Uterus (tissue), 4 donors: ENCODE measurements around the gene CNR2. TPM values are rescaled to one million over a fixed set of nuclear protein-coding genes. Genes with fewer than 3 reads are reported as not detected.

Experiments used
- DNase-seq, 2 donors: peaks; one replicate each; pipeline ENCODE4 v3.0.0-alpha.2; 2019 to 2020
- H3K27ac ChIP-seq, 2 donors: fragments of 200-600 bp; sonication (generic); 1 replicate in 1 of 2; 2 replicates in 1 of 2; pipeline ENCODE4 v1.5.1; 2016 to 2018
- H3K27me3 ChIP-seq, 2 donors: fragments of 200-600 bp; sonication (generic); one replicate each; pipeline ENCODE4 v1.5.1; 2018 to 2019; ENCODE audit warnings: control low read depth in 1 of 2
- H3K36me3 ChIP-seq, 2 donors: fragments of 200-600 bp; sonication (generic); one replicate each; pipeline ENCODE4 v1.5.1; 2019; ENCODE audit warnings: control low read depth in 1 of 2
- H3K4me1 ChIP-seq, 2 donors: fragments of 200-600 bp; sonication (generic); one replicate each; pipeline ENCODE4 v1.5.1; 2018 to 2019; ENCODE audit warnings: control low read depth in 1 of 2
- H3K4me3 ChIP-seq, 2 donors: fragments of 200-600 bp; sonication (generic); 1 replicate in 1 of 2; 2 replicates in 1 of 2; pipeline ENCODE4 v1.5.1; 2018 to 2019; ENCODE audit warnings: mild to moderate bottlenecking in 1 of 2
- H3K9me3 ChIP-seq, 2 donors: fragments of 200-600 bp; sonication (generic); one replicate each; pipeline ENCODE4 v1.5.1; 2019; ENCODE audit warnings: control low read depth in 1 of 2
- POLR2A ChIP-seq, 2 donors: fragments of 450-650 bp; IDR thresholded peaks; one replicate each; pipeline ENCODE4 v1.6.1; 2016; ENCODE audit warnings: antibody characterized with exemption in 2 of 2, mild to moderate bottlenecking in 1 of 2, moderate library complexity in 1 of 2
- intact Hi-C: fragments of 100-400 bp; cut with DNase I; formaldehyde crosslinking; loops from one replicate; pipeline ENCODE4 v1.15.1; 2023; ENCODE audit warnings: low total_unique reads
- total RNA-seq, 4 donors: library from RNA; depleted of rRNA in 3 of 4; stranded (reverse); fragments of >200 nt in 3 of 4; gene quantifications; one replicate each; pipeline versions ENCODE4 v1.1.0 to v1.2.4, GENCODE V29; 2014 to 2023
- TF ChIP-seq, protein P1 (sequence below), 4 experiments: fragments of 200-600 bp in 2 of 4; fragments of 450-650 bp in 2 of 4; sonication (generic) in 2 of 4; IDR thresholded peaks; one replicate each; pipeline ENCODE4 v1.5.1; 2016 to 2019; ENCODE audit warnings: antibody characterized with exemption in 4 of 4, mild to moderate bottlenecking in 2 of 4, moderate library complexity in 1 of 4
- donor health status: DM: yes; HTN: yes; CAD: no.

The CNR2 gene
- total RNA-seq, 4 donors from 2014 or later: 0.14 TPM; not detected in 3

DNA sequence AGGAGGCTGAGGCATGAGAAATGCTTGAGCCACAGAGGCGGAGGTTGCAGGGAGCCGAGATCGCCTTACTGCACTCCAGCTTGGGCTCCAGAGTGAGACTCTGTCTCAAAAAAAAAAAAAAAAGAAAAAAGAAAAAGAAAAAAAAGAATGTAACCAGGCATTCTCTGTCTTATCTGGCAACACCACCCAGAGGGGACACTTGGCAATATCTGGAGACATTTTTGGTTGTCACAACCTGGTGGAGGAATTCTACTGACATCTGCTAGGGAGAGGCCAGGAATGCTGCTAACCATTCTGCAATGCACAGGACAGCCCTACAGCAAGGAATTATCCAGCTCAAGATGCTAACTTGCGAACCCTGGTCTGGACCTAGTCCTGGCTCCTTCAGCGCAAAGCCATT is 2.3 kb upstream of the CNR2 start:
- H3K27ac ChIP-seq: no peak overlapping the region
- H3K4me1 ChIP-seq: peaks cover 0 to 4% of the 10 kb centered on the region in 2 donors
- no peak for TF ChIP-seq POLR2A (IDR thresholded peaks at IDR 0.05)
- TF ChIP-seq, protein P1, sequence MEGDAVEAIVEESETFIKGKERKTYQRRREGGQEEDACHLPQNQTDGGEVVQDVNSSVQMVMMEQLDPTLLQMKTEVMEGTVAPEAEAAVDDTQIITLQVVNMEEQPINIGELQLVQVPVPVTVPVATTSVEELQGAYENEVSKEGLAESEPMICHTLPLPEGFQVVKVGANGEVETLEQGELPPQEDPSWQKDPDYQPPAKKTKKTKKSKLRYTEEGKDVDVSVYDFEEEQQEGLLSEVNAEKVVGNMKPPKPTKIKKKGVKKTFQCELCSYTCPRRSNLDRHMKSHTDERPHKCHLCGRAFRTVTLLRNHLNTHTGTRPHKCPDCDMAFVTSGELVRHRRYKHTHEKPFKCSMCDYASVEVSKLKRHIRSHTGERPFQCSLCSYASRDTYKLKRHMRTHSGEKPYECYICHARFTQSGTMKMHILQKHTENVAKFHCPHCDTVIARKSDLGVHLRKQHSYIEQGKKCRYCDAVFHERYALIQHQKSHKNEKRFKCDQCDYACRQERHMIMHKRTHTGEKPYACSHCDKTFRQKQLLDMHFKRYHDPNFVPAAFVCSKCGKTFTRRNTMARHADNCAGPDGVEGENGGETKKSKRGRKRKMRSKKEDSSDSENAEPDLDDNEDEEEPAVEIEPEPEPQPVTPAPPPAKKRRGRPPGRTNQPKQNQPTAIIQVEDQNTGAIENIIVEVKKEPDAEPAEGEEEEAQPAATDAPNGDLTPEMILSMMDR (IDR thresholded peaks at IDR 0.05): no peak
- intact Hi-C loops: no loop called here
- H3K27me3 ChIP-seq: no peaks in the 10 kb centered on the region
- no peaks in the 10 kb centered on the region for H3K36me3 ChIP-seq
- no peak for DNase-seq
- H3K4me3 ChIP-seq: no peak overlapping the region
- no peaks in the 10 kb centered on the region for H3K9me3 ChIP-seq

DNA sequence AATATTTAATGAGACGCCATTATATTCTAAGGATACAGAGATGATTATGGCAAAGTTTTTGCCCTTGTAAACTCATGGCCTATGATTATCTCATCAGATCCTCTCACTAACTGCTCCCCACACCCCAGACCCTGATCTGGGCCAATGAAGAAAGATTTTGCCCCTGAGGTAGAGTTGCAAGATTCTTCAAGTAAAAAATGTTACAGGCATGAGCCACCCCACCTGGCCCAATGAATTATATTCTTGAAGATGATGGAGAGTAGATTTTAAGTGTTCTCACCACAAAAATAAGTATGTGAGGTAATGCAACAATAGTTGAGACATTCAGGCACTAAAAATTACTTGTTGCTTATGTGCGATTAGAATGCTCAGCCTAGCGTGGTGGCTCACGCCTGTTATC is 1.8 kb upstream of the CNR2 start:
- intact Hi-C loops: no loop called here
- Histone ChIP-seq H3K36me3 (no peaks in the 10 kb centered on the region), H3K27ac (no peak overlapping the region), H3K9me3 (no peaks in the 10 kb centered on the region), H3K4me1 (no peaks in the 10 kb centered on the region), H3K27me3 (no peaks in the 10 kb centered on the region), H3K4me3 (no peak overlapping the region)
- no peak for TF ChIP-seq POLR2A (IDR thresholded peaks at IDR 0.05)
- TF ChIP-seq, protein P1 (IDR thresholded peaks at IDR 0.05): no peak
- no peak for DNase-seq

DNA sequence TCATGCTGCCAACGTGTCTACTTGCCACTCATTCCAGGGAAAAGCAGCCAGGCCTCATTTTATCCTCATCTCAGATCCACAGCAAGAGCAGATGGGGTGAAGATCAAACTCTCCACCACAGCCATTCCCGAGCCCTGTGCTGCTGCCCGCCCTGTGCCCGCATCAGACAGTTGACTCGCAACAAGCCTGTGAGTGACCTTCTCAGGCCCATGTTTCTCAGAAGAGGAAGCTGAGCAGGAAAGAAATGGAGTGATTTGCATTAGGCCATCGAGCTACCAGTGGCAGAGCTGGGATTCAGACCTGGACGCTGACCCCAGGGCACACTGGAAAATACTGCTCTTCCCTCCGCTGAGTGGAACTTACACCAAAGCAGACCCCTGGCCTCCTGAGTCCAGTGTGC is 1.2 kb downstream of the CNR2 start:
- Histone ChIP-seq H3K27ac (no peak overlapping the region), H3K9me3 (no peaks in the 10 kb centered on the region), H3K4me3 (no peak overlapping the region), H3K36me3 (no peaks in the 10 kb centered on the region), H3K27me3 (no peaks in the 10 kb centered on the region), H3K4me1 (no peaks in the 10 kb centered on the region)
- intact Hi-C loops: no loop called here
- no peak for DNase-seq
- TF ChIP-seq, protein P1 (IDR thresholded peaks at IDR 0.05): no peak
- TF ChIP-seq POLR2A (IDR thresholded peaks at IDR 0.05): no peak

DNA sequence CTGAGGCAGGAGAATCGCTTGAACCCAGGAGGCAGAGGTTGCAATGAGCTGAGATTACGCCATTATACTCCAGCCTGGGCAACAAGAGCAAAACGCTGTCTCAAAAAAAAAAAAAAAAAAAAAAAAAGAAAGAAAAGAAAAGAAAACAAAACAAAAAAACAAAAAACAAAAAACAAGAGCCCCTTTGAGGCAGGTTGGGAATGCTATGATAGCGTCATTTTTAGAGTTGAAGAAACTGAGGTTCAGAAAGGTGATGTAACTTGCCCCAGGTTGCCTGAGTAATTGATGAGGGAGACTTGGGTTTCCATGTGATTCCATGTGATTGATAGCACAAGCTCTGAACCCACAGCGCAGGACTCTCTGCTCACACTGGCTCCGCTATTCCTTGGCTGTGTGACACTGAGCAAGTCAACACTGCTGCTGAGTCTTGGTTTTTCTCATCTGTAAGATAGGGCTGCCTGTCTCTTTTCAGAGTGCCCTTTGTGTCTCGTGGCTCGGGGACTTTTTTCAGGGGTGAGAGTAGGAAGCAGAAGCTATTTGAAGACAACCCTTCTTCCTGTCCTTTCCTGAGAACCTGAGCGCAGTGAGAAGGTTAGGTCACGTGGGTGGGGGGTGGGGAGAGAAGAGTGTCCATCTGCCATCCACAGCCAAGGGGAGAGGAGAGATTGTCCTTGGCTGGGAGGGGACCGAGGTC is 2.5 kb downstream of the CNR2 start:
- H3K4me1 ChIP-seq: no peaks in the 10 kb centered on the region
- H3K9me3 ChIP-seq: no peaks in the 10 kb centered on the region
- no peaks in the 10 kb centered on the region for H3K36me3 ChIP-seq
- TF ChIP-seq POLR2A (IDR thresholded peaks at IDR 0.05): no peak
- TF ChIP-seq, protein P1 (IDR thresholded peaks at IDR 0.05): no peak
- no peak overlapping the region for H3K4me3 ChIP-seq
- no peak for DNase-seq
- H3K27me3 ChIP-seq: no peaks in the 10 kb centered on the region
- intact Hi-C loops: no loop called here
- H3K27ac ChIP-seq: no peak overlapping the region

DNA sequence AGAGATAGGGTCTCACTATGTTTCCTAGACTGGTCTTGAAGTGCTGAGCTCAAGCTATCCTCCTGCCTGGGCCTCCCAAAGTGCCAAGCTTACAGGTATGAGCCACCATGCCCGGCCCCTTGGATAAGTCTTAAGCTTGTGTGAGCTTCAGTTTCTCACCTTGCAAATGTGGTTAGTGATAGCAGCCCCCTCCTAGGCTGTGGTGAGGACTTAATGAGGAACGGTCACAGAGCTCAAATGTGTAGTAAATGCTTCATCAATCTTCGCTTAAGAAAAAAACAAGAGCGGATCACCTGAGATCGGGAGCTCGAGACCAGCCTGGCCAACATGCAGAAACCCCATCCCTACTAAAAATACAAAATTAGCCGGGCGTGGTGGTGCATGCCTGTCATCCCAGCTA is 3.0 kb downstream of the CNR2 start:
- H3K4me1 ChIP-seq: no peaks in the 10 kb centered on the region
- no peaks in the 10 kb centered on the region for H3K9me3 ChIP-seq
- no peak for DNase-seq
- no peak overlapping the region for H3K27ac ChIP-seq
- H3K4me3 ChIP-seq: no peak overlapping the region
- intact Hi-C loops: no loop called here
- H3K27me3 ChIP-seq: no peaks in the 10 kb centered on the region
- no peak for TF ChIP-seq POLR2A (IDR thresholded peaks at IDR 0.05)
- TF ChIP-seq, protein P1 (IDR thresholded peaks at IDR 0.05): no peak
- H3K36me3 ChIP-seq: no peaks in the 10 kb centered on the region
